ENCODE measurements around the gene SIRPG.

Gene SIRPG

DNA sequence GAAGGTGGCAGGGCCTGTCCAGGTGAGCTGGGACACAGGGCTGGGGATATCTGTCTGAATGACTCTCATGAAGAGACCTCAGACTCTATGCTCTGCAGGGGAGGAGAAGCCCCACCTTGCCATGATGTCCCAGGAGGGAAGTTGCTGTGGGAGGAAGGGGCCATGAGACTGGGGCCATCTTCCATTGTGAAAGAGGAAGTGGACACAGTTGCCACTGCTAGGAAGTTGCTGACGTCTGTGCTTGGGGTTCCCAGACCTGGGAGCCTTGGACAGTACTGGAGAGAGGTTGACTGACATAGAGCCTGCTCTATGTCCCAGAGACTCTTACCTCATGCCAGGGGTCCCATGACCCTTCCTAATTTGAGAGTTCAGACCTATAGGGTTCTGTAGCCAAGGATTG is 62.2 kb downstream of the SIRPG start:
- no peak for DNase-seq (ENCODE audit: low spot score)

DNA sequence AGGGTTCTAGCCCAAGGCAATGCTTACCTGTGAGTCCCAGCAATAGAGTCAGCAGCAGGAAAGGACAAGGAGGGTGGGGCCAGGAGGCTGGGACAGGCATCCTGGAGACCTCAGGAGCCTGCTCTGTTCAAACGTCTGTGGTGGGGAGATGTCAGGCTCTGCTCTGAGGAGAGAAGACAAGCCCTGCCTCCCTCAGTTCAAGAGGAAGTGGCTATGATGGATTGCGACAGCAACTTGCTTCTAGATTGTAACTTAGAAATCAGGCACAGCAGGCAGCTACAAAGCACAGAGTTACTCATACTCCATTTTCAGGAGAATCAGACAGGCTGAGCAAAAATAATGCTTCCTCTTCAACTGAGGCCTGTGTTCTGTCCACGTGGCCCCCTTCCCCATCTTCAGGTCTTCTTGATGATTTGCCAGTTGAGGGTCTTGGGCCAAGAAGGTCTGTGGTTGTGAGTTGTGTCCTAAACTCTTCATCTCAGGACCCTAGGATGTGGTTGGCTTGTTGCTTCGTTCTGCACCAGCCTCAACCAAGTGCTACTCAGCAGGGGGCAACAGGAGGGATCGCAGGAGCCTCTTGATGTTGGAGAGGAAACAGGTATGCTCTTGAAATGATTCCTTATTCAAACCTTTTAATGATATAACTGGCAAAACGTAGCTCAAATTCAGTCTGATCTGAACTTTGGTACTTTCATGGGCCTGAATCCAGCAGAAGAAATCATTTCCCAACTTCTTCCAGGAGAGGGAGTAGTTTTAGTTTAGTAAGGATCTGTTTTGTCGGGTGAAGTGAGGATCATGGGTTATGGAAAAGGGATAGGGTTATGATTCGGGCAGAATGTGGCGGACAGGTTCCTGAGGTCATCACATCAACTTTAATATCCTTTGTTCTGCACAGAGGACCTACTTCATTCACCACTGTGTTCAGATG is 68.8 kb downstream of the SIRPG start:
- DNase-seq (ENCODE audit: low spot score), result no peak

DNA sequence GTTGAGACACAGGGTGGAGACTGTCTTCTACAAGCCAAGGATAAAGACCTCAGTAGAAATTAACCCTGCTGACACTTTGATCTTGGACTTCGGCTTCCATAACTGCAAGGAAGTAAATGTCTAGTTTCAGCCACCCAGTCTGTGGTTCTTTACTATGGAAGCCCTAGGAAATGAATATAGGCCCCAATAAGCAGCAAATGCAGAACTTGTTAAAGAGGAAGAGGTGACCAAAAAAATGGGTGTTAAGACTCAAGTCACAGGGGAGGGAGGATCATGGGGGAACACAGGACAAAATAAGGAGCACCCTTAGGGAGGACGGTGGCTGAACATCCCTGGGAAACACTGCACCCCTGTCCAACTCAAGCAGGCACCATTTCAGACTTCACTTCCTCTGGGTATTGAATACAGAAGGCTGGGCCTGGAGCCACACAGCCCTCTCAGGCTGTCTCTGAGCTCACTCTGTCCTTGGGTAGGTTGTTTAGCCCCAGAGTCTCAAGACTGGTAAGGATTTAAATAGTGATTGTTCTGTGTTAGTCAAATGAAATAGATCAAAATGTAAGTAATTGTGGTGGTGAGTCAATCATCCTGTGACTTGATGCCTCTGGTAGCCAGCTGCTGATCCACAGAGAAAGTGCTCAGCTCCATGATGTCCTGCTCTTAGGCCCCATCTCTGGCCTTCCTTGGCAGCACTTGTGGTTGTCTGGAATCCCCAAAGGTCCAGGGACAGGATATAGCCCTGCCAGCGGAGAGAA is 69.6 kb downstream of the SIRPG start:
- no peak for DNase-seq (ENCODE audit: low spot score)

DNA sequence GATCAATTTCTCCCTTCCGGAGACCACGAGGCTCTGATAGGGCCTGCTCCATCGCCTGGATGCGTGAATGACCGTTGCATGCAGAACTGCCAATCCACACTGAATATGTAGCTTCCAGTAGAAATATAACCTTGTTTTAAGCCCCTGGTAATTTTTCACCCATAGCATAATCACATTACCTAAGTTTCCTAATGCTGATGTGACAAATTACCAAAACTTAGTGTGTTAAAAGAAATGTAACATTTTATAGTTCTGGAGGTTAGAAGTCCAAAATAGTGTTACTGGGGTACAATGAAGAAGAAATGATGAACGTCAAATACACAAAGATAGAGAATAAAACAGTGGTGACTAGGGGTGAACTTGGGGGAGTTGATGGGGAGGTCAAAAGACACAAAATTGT is 78.1 kb downstream of the SIRPG start:
- DNase-seq (ENCODE audit: low spot score), result peak; percentile 0
